ENCODE data around the gene RASSF7. TPM values are rescaled to one million over a fixed set of nuclear protein-coding genes. Genes with fewer than 3 reads are reported as not detected.

RASSF7 gene
- total RNA-seq, 1 donor from 2014 or later = 72.5 TPM

GRCh38 chr11:592501-592900 lies 31.7 kb downstream of the RASSF7 start:
- no peak for TF ChIP-seq CTCF (IDR thresholded peaks at IDR 0.05; ENCODE audit: insufficient read depth, low read length, poor library complexity, severe bottlenecking)
- Histone ChIP-seq H3K36me3 (ENCODE audit: control insufficient read depth, insufficient read depth, low read length) (peaks cover 6% of the 10 kb centered on the region), H3K27me3 (ENCODE audit: control insufficient read depth, insufficient read depth, low read length) (no peaks in the 10 kb centered on the region), H3K4me3 (ENCODE audit: low read depth, low read length) (no peak overlapping the region)
- no peak for DNase-seq (ENCODE audit: low read depth)

GRCh38 chr11:592918-593317 lies 32.1 kb downstream of the RASSF7 start:
- Histone ChIP-seq H3K36me3 (ENCODE audit: control insufficient read depth, insufficient read depth, low read length) (peaks cover 4% of the 10 kb centered on the region), H3K4me3 (ENCODE audit: low read depth, low read length) (no peak overlapping the region), H3K27me3 (ENCODE audit: control insufficient read depth, insufficient read depth, low read length) (no peaks in the 10 kb centered on the region)
- TF ChIP-seq CTCF (IDR thresholded peaks at IDR 0.05; ENCODE audit: insufficient read depth, low read length, poor library complexity, severe bottlenecking) = no peak
- no peak for DNase-seq (ENCODE audit: low read depth)

- Histone ChIP-seq H3K27me3 (ENCODE audit: control insufficient read depth, insufficient read depth, low read length) (no peaks in the 10 kb centered on the region), H3K4me3 (ENCODE audit: low read depth, low read length) (no peak overlapping the region), H3K36me3 (ENCODE audit: control insufficient read depth, insufficient read depth, low read length) (peaks cover 4% of the 10 kb centered on the region)
- no peak for DNase-seq (ENCODE audit: low read depth)
- TF ChIP-seq CTCF (IDR thresholded peaks at IDR 0.05; ENCODE audit: insufficient read depth, low read length, poor library complexity, severe bottlenecking) = no peak
Observed at GRCh38 chr11:593347-593746, 32.6 kb downstream of the RASSF7 start.

GRCh38 chr11:595400-595799 lies 34.6 kb downstream of the RASSF7 start:
- Histone ChIP-seq H3K27me3 (ENCODE audit: control insufficient read depth, insufficient read depth, low read length) (no peaks in the 10 kb centered on the region), H3K36me3 (ENCODE audit: control insufficient read depth, insufficient read depth, low read length) (peaks cover 3% of the 10 kb centered on the region), H3K4me3 (ENCODE audit: low read depth, low read length) (no peak overlapping the region)
- DNase-seq (ENCODE audit: low read depth) = no peak
- TF ChIP-seq CTCF (IDR thresholded peaks at IDR 0.05; ENCODE audit: insufficient read depth, low read length, poor library complexity, severe bottlenecking) = no peak

GRCh38 chr11:596374-596773 lies 35.6 kb downstream of the RASSF7 start:
- Histone ChIP-seq H3K4me3 (ENCODE audit: low read depth, low read length) (no peak overlapping the region), H3K36me3 (ENCODE audit: control insufficient read depth, insufficient read depth, low read length) (peaks cover 3% of the 10 kb centered on the region), H3K27me3 (ENCODE audit: control insufficient read depth, insufficient read depth, low read length) (no peaks in the 10 kb centered on the region)
- DNase-seq (ENCODE audit: low read depth) = no peak
- TF ChIP-seq CTCF (IDR thresholded peaks at IDR 0.05; ENCODE audit: insufficient read depth, low read length, poor library complexity, severe bottlenecking) = no peak

- no peaks in the 10 kb centered on the region for H3K27me3 ChIP-seq (ENCODE audit: control insufficient read depth, insufficient read depth, low read length)
- no peak for DNase-seq (ENCODE audit: low read depth)
- peak; percentile 34 for TF ChIP-seq CTCF (IDR thresholded peaks at IDR 0.05; ENCODE audit: insufficient read depth, low read length, poor library complexity, severe bottlenecking)
- H3K36me3 ChIP-seq (ENCODE audit: control insufficient read depth, insufficient read depth, low read length) = peaks cover 3% of the 10 kb centered on the region
- no peak overlapping the region for H3K4me3 ChIP-seq (ENCODE audit: low read depth, low read length)
Observed at GRCh38 chr11:597166-597725, 36.5 kb downstream of the RASSF7 start.

All from kidney epithelial cell (primary cell).